GM04504 (cell line): ENCODE data around the gene SCARF2.
"Not testable (repeated sequence)": the region's sequence is repeated elsewhere in the genome, so short reads cannot be mapped to it uniquely, and the experiment has no call there.

Source experiments
- DNase-seq: peaks from one replicate; pipeline ENCODE4 v3.0.0-alpha.2; 2012; ENCODE audit warnings: low read depth

Gene SCARF2

DNA sequence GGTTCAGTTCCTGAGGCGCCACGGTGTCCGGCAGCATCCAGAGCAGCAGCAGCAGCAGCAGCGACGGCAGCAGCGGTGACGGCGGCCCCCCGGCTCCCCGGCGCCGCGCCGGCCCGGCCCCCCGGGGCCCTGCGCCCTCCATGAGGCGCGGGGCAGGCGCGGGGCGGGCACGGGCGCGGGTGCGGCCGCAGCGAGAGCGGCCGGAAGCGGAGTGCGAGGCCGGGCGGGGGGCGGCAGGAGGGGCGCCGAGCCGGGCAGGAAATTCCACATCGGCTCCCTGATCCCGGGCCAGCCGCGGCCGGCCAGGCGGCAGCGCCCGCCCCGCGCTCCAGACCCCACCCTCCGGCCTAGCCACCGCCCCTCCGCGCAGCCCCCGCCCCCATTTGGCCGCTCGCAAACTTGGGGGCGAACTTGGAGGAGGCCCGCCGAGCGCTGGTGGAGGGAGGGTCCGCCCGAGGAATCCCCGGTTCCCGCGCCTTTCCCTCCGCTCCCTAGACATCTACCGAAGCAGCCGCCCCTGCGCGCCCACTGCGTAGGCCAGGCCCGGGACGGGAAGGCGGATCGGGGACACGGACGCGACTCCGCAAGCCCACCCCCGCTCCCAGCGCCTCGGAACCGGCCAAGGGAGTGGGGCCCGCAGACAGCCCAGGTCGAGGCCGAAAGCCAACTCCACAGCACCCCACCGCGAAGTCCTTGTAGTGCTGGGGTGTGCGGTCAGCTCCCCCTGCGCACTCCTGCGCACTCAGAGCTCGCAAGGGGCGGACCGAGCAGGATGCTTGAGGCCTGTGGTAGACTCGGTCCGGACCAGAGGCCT lies at the start of gene SCARF2:
Gene SCARF2, minus strand, starts transcription at position 213 of the 814 bp plus-strand sequence. Its CDS starts 71 bp downstream, at position 142.
- DNase-seq, result peak; percentile 50

DNA sequence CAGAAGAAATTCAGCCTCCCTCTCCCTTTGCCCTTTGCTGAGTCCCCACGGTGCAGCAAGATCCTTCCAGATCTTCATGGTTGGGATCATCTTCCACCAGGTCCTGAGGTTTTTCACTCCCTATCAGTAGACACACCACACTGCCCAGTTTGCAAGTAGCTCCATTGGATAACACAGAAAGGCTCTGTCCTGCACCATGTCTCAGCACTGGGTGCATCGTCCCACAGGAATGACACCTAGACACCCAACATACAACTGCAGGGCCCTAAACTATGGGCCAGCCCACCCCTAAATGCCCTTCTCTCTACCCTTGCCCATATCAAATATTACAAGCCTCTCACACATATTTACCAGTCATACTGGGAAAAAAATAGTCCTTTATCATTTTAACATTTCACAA lies 48.6 kb upstream of the SCARF2 start:
- DNase-seq, result no peak

- no peak for DNase-seq
These were observed 47.5 kb upstream of the SCARF2 start for GRCh38 chr22:20484948-20485683.

DNA sequence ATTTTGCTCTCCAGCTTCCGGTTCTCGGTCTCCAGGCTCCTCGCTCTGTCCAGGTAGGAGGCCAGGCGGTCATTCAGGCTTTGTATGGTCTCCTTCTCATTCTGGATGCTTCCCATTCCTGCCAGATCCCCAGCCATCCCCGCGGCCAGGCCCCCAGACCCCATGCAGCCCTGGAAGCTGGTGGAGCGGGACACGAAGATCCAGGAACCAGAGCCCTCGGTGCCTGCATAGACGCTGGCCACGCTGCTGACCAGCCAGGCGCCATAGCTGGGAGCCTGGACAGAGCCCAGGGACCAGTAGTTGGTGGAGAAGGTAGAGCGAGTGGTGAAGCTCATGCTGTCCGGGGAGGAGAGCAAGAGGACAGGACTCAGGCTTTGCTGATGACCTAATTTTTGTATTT lies 46.1 kb upstream of the SCARF2 start:
- no peak for DNase-seq

GRCh38 chr22:20483143-20483506 lies 45.5 kb upstream of the SCARF2 start:
- DNase-seq, result not testable (repeated sequence)

DNA sequence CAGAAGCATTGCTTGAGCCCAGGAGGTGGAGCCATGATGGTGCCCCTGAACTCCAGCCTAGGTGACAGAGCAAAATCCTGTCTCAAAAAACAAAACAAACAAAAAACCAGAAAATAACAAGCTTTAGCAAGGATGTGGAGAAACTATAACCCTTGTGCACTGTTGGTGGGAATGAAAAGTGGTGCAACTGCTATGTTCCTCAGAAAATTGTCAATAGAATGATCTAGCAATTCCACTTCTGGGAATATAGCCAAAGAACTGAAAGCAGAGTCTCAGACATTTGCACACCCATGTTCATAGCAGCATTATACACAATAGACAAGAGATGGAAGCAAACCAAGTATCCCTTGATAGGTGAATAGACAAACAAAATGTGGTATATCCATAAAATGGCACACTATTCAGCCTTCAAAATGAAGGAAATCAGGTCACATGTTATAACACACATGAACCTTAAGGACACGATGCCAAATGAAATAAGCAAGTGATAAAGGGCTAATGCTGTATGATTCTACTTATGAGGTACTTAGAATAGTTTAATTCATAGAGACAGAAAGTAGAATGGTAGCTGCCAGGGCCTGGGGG lies 42.1 kb upstream of the SCARF2 start:
- DNase-seq, result no peak

DNA sequence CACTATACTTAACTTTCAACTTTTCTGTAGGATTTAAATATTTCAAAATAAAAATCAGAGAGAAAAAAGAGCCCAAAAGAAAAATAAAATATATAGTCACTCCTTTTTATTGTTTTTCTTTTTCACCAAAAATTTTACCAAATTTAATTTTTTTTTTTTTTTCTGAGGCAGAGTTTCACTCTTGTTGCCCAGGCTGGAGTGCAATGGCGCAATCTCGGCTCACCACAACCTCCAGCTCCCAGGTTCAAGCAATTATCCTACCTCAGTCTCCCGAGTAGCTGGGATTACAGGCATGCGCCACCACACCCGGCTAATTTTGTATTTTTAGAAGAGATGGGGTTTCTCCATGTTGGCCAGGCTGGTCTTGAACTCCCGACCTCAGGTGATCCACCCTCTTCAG lies 40.4 kb upstream of the SCARF2 start:
- not testable (repeated sequence) for DNase-seq

- not testable (repeated sequence) for DNase-seq
These were observed 37.9 kb upstream of the SCARF2 start for GRCh38 chr22:20475569-20475968.

DNA sequence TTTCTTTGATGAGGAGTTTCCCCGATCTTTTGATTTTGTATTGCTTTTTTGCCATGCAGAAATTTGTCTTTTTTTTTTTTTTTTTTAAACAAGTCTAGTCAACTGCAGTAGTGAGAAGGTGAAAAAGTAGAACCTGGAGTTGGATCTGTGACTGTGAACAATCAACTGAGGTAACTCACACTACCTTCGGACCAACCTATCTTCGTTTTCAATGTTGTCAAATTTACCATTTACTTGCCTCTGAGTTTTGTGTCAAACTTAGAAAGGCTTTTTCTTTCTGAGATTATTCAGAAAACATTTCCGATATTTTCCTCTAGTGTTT lies 37.5 kb upstream of the SCARF2 start:
- DNase-seq, result no peak

DNA sequence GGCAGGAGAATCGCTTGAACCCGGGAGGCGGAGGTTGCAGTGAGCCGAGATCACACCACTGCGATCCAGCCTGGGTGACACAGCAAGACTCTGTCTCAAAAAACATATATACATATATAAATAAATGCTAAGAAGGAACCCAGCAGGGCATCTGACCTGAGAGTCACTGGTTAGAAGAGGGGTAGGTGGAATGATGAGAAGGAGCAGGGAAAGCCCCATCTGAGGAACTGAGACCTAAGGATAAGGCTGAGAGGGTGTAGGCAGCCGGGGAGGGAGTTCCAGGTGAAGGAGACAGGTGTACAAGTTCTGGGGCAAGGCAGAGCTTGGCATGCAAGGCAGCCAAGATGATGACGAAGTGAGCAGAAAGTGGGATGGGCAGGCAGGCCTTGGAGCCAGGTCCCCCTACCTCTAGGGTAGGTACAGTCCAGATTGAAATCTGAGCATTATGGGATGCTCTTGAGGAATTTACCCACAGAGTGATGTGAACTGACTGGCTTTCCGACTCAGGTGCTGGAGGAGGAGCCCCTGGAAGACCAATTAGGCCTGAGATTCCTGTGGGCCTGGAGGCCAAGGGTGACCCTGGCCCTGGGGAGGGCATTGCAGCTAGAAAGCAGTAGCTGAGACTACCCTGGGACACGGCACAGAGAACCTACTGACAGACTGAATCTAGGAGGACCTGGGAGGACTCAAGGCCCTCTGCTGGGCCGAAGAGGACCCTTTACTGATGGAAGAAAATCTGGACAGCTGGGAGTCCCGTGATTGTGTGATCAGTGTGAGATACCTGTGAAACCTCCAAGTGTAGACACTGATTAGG lies 35.2 kb upstream of the SCARF2 start:
- no peak for DNase-seq

- no peak for DNase-seq
These were observed 33.7 kb upstream of the SCARF2 start for GRCh38 chr22:20471126-20471833.

GRCh38 chr22:20470525-20470924 lies 32.9 kb upstream of the SCARF2 start:
- not testable (repeated sequence) for DNase-seq

DNA sequence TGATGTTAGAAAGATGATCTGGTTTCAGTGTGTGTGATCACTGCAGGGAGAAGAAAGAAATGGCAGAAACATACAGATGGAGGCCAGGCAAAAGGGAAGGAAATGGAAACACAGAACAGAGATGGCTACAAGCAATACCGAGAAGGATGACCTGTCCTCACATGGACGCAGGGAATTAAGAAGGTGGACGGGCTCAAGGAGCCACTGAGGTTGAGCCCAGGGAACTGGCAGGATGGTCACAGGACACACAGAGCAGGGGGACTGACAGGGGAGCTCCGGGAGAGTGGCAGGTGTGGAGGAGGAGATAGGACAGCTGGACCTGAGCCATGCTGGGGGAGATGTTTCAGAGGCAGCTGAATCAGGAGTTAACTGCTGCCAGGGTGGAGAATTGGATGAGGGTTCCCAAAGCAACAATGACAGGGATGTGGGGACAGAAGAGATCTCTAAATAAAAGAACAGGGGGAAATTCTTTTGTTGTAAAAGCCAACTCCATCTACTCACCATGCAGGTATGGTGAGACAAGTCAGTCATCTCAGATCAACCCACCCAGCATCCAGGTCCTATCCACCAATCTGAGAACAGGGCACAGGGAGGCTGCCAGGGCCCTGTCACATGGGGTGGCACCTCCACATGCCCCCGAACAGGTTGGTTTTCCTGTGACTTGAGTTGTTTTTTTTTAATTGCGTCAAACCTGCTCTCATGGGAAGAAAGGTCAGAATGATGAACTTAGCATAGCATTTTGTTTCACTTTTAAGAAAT lies 31.7 kb upstream of the SCARF2 start:
- no peak for DNase-seq

- DNase-seq, result no peak
These were observed 29.2 kb upstream of the SCARF2 start for GRCh38 chr22:20466659-20467379.

GRCh38 chr22:20465759-20466077 lies 28.1 kb upstream of the SCARF2 start:
- no peak for DNase-seq

GRCh38 chr22:20464912-20465758 lies 27.5 kb upstream of the SCARF2 start:
- no peak for DNase-seq

DNA sequence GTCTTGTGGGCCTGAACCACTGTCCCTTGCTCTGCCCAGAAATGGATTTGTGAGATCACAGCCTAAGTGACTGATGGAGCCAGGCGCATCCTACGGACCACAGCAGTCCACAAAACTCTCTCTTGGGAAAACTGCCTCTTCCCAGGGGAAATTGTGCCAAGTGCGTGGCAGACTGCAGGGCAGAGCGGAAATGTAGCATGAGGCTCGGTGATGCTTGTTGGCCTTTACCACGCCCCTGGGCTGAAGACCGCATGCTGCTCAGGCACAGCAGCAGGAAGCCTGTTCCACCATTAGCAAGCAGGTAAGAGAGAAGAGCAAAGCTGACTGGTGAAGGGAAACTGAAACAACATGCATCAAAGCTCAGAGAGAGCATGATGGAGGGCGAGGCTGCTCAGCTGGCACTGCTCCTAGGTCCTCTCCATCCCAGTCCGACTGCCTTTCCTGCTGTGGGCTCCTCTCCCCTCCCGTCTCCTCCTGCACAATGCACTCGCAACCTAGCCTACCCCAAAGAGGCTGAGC lies 26.5 kb upstream of the SCARF2 start:
- DNase-seq, result no peak

- no peak for DNase-seq
These were observed 25.9 kb upstream of the SCARF2 start for GRCh38 chr22:20463324-20464095.
